Measurements from ENCODE around the gene DCUN1D1.

Gene DCUN1D1

DNA sequence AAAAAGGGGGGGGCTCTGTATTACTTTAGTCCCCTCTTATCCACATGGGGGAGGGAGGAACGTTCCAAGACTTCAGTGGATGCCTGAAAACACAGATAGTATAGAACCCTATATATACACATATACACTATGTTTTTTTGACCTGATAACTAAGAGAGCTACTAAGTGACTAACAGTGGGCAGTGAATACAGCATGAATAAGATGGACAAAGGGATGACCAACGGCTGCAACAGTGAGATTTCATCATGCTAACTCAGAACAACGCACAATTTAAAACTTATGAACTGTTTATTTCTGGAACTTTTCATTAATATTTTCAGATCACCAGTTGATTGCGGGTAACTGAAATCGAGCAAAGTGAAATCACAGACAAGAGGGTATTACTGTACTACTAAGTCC lies 7.3 kb downstream of the DCUN1D1 start:
- Histone ChIP-seq H3K4me3 (ENCODE audit: low read length, poor library complexity, severe bottlenecking) (no peak overlapping the region), H3K9me2 (replicated peaks; ENCODE audit: low read depth, low read length) (no peaks in the 10 kb centered on the region), H4K20me1 (ENCODE audit: insufficient read depth, low read length, poor library complexity, severe bottlenecking) (peaks cover 94% of the 10 kb centered on the region), H3F3A (ENCODE audit: low read depth) (no peaks in the 10 kb centered on the region), H3K27me3 (ENCODE audit: insufficient read depth, low read length, poor library complexity, severe bottlenecking) (no peaks in the 10 kb centered on the region), H3K79me2 (ENCODE audit: insufficient read depth, low read length) (peaks cover 99% of the 10 kb centered on the region), H3K36me3 (ENCODE audit: insufficient read depth, low read length) (no peaks in the 10 kb centered on the region), H3K4me2 (ENCODE audit: low read depth, low read length, poor library complexity, severe bottlenecking) (peak overlapping the region; percentile 22), H3K9ac (ENCODE audit: low read depth, low read length, poor library complexity, severe bottlenecking) (no peak overlapping the region), H3K9me3 (ENCODE audit: insufficient read depth, low read depth, low read length) (no peaks in the 10 kb centered on the region), H2AFZ (ENCODE audit: low read length) (no peak overlapping the region), H3K4me1 (ENCODE audit: insufficient read depth, low read length, poor library complexity, severe bottlenecking) (peaks cover 61% of the 10 kb centered on the region)
- TF ChIP-seq EZH2phosphoT487 (IDR thresholded peaks at IDR 0.05; ENCODE audit: borderline replicate concordance): no peak
- TF ChIP-seq, protein P1, sequence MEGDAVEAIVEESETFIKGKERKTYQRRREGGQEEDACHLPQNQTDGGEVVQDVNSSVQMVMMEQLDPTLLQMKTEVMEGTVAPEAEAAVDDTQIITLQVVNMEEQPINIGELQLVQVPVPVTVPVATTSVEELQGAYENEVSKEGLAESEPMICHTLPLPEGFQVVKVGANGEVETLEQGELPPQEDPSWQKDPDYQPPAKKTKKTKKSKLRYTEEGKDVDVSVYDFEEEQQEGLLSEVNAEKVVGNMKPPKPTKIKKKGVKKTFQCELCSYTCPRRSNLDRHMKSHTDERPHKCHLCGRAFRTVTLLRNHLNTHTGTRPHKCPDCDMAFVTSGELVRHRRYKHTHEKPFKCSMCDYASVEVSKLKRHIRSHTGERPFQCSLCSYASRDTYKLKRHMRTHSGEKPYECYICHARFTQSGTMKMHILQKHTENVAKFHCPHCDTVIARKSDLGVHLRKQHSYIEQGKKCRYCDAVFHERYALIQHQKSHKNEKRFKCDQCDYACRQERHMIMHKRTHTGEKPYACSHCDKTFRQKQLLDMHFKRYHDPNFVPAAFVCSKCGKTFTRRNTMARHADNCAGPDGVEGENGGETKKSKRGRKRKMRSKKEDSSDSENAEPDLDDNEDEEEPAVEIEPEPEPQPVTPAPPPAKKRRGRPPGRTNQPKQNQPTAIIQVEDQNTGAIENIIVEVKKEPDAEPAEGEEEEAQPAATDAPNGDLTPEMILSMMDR (conservative IDR thresholded peaks at IDR 0.05; ENCODE audit: low read length): no peak

- Histone ChIP-seq H3K4me2 (ENCODE audit: low read depth, low read length, poor library complexity, severe bottlenecking) (peak overlapping the region; percentile 22), H3K9ac (ENCODE audit: low read depth, low read length, poor library complexity, severe bottlenecking) (no peak overlapping the region), H3K9me2 (replicated peaks; ENCODE audit: low read depth, low read length) (no peaks in the 10 kb centered on the region), H3K4me1 (ENCODE audit: insufficient read depth, low read length, poor library complexity, severe bottlenecking) (peaks cover 66% of the 10 kb centered on the region), H4K20me1 (ENCODE audit: insufficient read depth, low read length, poor library complexity, severe bottlenecking) (peaks cover 94% of the 10 kb centered on the region), H3K4me3 (ENCODE audit: low read length, poor library complexity, severe bottlenecking) (peak overlapping the region; percentile 27), H3K27me3 (ENCODE audit: insufficient read depth, low read length, poor library complexity, severe bottlenecking) (no peaks in the 10 kb centered on the region), H3K9me3 (ENCODE audit: insufficient read depth, low read depth, low read length) (no peaks in the 10 kb centered on the region), H3F3A (ENCODE audit: low read depth) (no peaks in the 10 kb centered on the region), H3K79me2 (ENCODE audit: insufficient read depth, low read length) (peaks cover 99% of the 10 kb centered on the region), H2AFZ (ENCODE audit: low read length) (no peak overlapping the region), H3K36me3 (ENCODE audit: insufficient read depth, low read length) (no peaks in the 10 kb centered on the region)
- TF ChIP-seq EZH2phosphoT487 (IDR thresholded peaks at IDR 0.05; ENCODE audit: borderline replicate concordance): no peak
- TF ChIP-seq, protein P1 (conservative IDR thresholded peaks at IDR 0.05; ENCODE audit: low read length): no peak
These were observed 8.0 kb downstream of the DCUN1D1 start for GRCh38 chr3:182972387-182972786.

- Histone ChIP-seq H3K9me2 (replicated peaks; ENCODE audit: low read depth, low read length) (no peaks in the 10 kb centered on the region), H4K20me1 (ENCODE audit: insufficient read depth, low read length, poor library complexity, severe bottlenecking) (peaks cover 91% of the 10 kb centered on the region), H3K4me3 (ENCODE audit: low read length, poor library complexity, severe bottlenecking) (peak overlapping the region; percentile 24), H3K36me3 (ENCODE audit: insufficient read depth, low read length) (no peaks in the 10 kb centered on the region), H3K9me3 (ENCODE audit: insufficient read depth, low read depth, low read length) (no peaks in the 10 kb centered on the region), H3K4me2 (ENCODE audit: low read depth, low read length, poor library complexity, severe bottlenecking) (peak overlapping the region; percentile 22), H3K4me1 (ENCODE audit: insufficient read depth, low read length, poor library complexity, severe bottlenecking) (peaks cover 64% of the 10 kb centered on the region), H3K27me3 (ENCODE audit: insufficient read depth, low read length, poor library complexity, severe bottlenecking) (no peaks in the 10 kb centered on the region), H3K9ac (ENCODE audit: low read depth, low read length, poor library complexity, severe bottlenecking) (no peak overlapping the region), H2AFZ (ENCODE audit: low read length) (no peak overlapping the region), H3K79me2 (ENCODE audit: insufficient read depth, low read length) (peaks cover 99% of the 10 kb centered on the region), H3F3A (ENCODE audit: low read depth) (no peaks in the 10 kb centered on the region)
- TF ChIP-seq, protein P1 (conservative IDR thresholded peaks at IDR 0.05; ENCODE audit: low read length): no peak
- no peak for TF ChIP-seq EZH2phosphoT487 (IDR thresholded peaks at IDR 0.05; ENCODE audit: borderline replicate concordance)
These were observed 8.7 kb downstream of the DCUN1D1 start for GRCh38 chr3:182971637-182972036.

Data from Loucy (cell line).